NB4 (cell line): ENCODE results near the gene SUSD4.

Experiments used
- DNase-seq: peaks from one replicate; pipeline ENCODE4 v3.0.0; 2010; ENCODE audit warnings: low read depth
- H3K4me3 ChIP-seq: one replicate; pipeline ENCODE4 v1.5.1; 2011; ENCODE audit warnings: mild to moderate bottlenecking, low read depth, low read length, moderate library complexity
- CTCF ChIP-seq: IDR thresholded peaks from one replicate; pipeline ENCODE4 v1.5.1; 2012; ENCODE audit warnings: low read depth, low read length
- MAX ChIP-seq: IDR thresholded peaks from 2 replicates; pipeline ENCODE4 v1.6.1; 2011; ENCODE audit warnings: low read depth, low read length
- MYC ChIP-seq: IDR thresholded peaks from 2 replicates; pipeline ENCODE4 v1.6.1; 2011; ENCODE audit warnings: low read depth, low read length
- POLR2A ChIP-seq: IDR thresholded peaks from 2 replicates; pipeline ENCODE4 v1.6.1; 2011; ENCODE audit warnings: mild to moderate bottlenecking; ENCODE audit not compliant: insufficient read length; ENCODE audit errors: extremely low read depth

Gene SUSD4

GRCh38 chr1:223311826-223312225, 52.1 kb downstream of the SUSD4 start:
- DNase-seq = no peak
- TF ChIP-seq POLR2A (no peak), MAX (no peak), MYC (no peak), CTCF (no peak)

GRCh38 chr1:223308136-223308535, 55.8 kb downstream of the SUSD4 start:
- H3K4me3 ChIP-seq = no peak overlapping the region
- no peak for DNase-seq
- no peak for TF ChIP-seq MAX
- no peak for TF ChIP-seq CTCF
- TF ChIP-seq POLR2A = no peak
- no peak for TF ChIP-seq MYC

More at GRCh38 chr1:223311826-223312225, 52.1 kb downstream of the SUSD4 start:
- H3K4me3 ChIP-seq = no peak overlapping the region

GRCh38 chr1:223307544-223307943, 56.4 kb downstream of the SUSD4 start:
- H3K4me3 ChIP-seq = no peak overlapping the region
- DNase-seq = no peak
- TF ChIP-seq MYC (no peak), CTCF (no peak), MAX (no peak), POLR2A (no peak)

GRCh38 chr1:223304931-223305330, 59.0 kb downstream of the SUSD4 start:
- DNase-seq = peak; percentile 40
- no peak overlapping the region for H3K4me3 ChIP-seq
- TF ChIP-seq MAX (no peak), POLR2A (no peak), CTCF (no peak), MYC (no peak)

GRCh38 chr1:223301371-223301770, 62.6 kb downstream of the SUSD4 start:
- TF ChIP-seq MAX (no peak), POLR2A (no peak), MYC (no peak), CTCF (no peak)
- no peak for DNase-seq
- no peak overlapping the region for H3K4me3 ChIP-seq

GRCh38 chr1:223299553-223299952, 64.4 kb downstream of the SUSD4 start:
- TF ChIP-seq CTCF = no peak
- no peak for TF ChIP-seq POLR2A
- no peak for TF ChIP-seq MYC
- no peak for TF ChIP-seq MAX
- H3K4me3 ChIP-seq = no peak overlapping the region
- no peak for DNase-seq
